GM12878 (cell line): ENCODE results near the gene RAPGEF3. TPM values are rescaled to one million over a fixed set of nuclear protein-coding genes. Genes with fewer than 3 reads are reported as not detected.

Experiments used
- ATAC-seq: fragments of 200-7000 bp; cut with Tn5 transposase; 3 replicates; pipeline ENCODE4 v1.9.1; 2020; ENCODE audit warnings: mild to moderate bottlenecking, moderate library complexity
- BruUV-seq: library from RNA; stranded (reverse); fragments of 400-500 nt; replicated peaks from 2 replicates; lab custom pipeline; 2021; lab: Mats Ljungman, UMichigan
- CTCF ChIA-PET: fragments of 300-600 bp; sonication (Branson Sonifier 250); formaldehyde crosslinking; extraction: SDS; loops from one replicate; lab custom pipeline; 2021; ENCODE audit warnings: inconsistent platforms; lab: Yijun Ruan, JAX
- POLR2A ChIA-PET: fragments of 350-600 bp; formaldehyde crosslinking; extraction: SDS; loops from one replicate; lab custom pipeline; 2021; ENCODE audit warnings: inconsistent platforms; lab: Charles Lee
- RAD21 ChIA-PET: fragments of 300-600 bp; sonication (Branson Sonifier 250); formaldehyde crosslinking; loops from one replicate; lab custom pipeline; 2023; ENCODE audit warnings: antibody characterized with exemption; ENCODE audit not compliant: unreplicated experiment; lab: Charles Lee
- SMC1A ChIA-PET: fragments of 300-600 bp; sonication (Branson Sonifier 250); formaldehyde crosslinking; loops from one replicate; lab custom pipeline; 2023; ENCODE audit not compliant: unreplicated experiment, uncharacterized antibody; lab: Charles Lee
- DNase-seq: peaks from one replicate; pipeline ENCODE4 v3.0.0-alpha.2; 2011; ENCODE audit warnings: low read depth, low spot score
- FAIRE-seq: peaks from 3 replicates; lab custom pipeline; 2011; peaks lifted over from hg19 to GRCh38; lab: Jason Lieb, UNC
- H2AFZ ChIP-seq: 2 replicates; pipeline ENCODE4 v1.6.0; 2011; ENCODE audit warnings: low read depth, low read length, control low read depth; ENCODE audit not compliant: control insufficient read depth
- H3K27ac ChIP-seq: 2 replicates; pipeline ENCODE4 v1.5.1; 2011; ENCODE audit warnings: control low read depth; ENCODE audit not compliant: control insufficient read depth, insufficient read depth
- H3K27me3 ChIP-seq, 2 experiments: replicated peaks in 1 of 2; 2 replicates each; pipeline versions ENCODE4 v1.6.0 to v1.6.1; 2011; ENCODE audit warnings: low read length in 1 of 2; ENCODE audit not compliant: control insufficient read depth in 2 of 2, insufficient read depth in 2 of 2
- H3K36me3 ChIP-seq, 2 experiments: 2 replicates each; pipeline ENCODE4 v1.5.1; 2011; ENCODE audit warnings: low read length in 1 of 2; ENCODE audit not compliant: control insufficient read depth in 2 of 2, insufficient read depth in 2 of 2
- H3K4me1 ChIP-seq: 2 replicates; pipeline ENCODE4 v1.6.1; 2011; ENCODE audit warnings: mild to moderate bottlenecking, low read length, moderate library complexity, mixed read lengths; ENCODE audit not compliant: control insufficient read depth, insufficient read depth
- H3K4me2 ChIP-seq: 2 replicates; pipeline ENCODE4 v1.6.0; 2011; ENCODE audit warnings: control low read depth; ENCODE audit not compliant: control insufficient read depth, insufficient read depth
- H3K4me3 ChIP-seq: fragments of 200-600 bp; sonication (generic); 2 replicates; pipeline ENCODE4 v1.5.1; 2016
- H3K79me2 ChIP-seq: 2 replicates; pipeline ENCODE4 v1.6.0; 2011; ENCODE audit warnings: low read length; ENCODE audit not compliant: control insufficient read depth, insufficient read depth
- H3K9ac ChIP-seq: 2 replicates; pipeline ENCODE4 v1.8.0; 2011; ENCODE audit warnings: low read length, control low read depth, mixed read lengths; ENCODE audit not compliant: control insufficient read depth, insufficient read depth
- H3K9me3 ChIP-seq: replicated peaks from 3 replicates; pipeline ENCODE4 v1.5.1; 2011; ENCODE audit warnings: mild to moderate bottlenecking, low read length; ENCODE audit not compliant: control insufficient read depth, insufficient read depth
- H4K20me1 ChIP-seq: 2 replicates; pipeline ENCODE4 v1.6.0; 2011; ENCODE audit not compliant: control insufficient read depth, insufficient read depth
- CHD2 ChIP-seq: IDR thresholded peaks from 2 replicates; pipeline ENCODE4 v1.6.1; 2011; ENCODE audit warnings: low read depth, low read length, improper control_type of control experiment, borderline replicate concordance
- EED ChIP-seq: sonication (generic); IDR thresholded peaks from 2 replicates; pipeline ENCODE4 v1.6.1; 2016; ENCODE audit warnings: antibody characterized with exemption, low read depth
- EP300 ChIP-seq, 2 experiments: fragments of 150-350 bp in 1 of 2; IDR thresholded peaks; 2 replicates each; pipeline ENCODE4 v1.6.1; 2011 to 2012; ENCODE audit warnings: low read depth in 2 of 2, low read length in 2 of 2, borderline replicate concordance in 1 of 2, improper control_type of control experiment in 1 of 2, inconsistent platforms in 1 of 2; ENCODE audit not compliant: control insufficient read depth in 1 of 2
- EZH2 ChIP-seq: IDR thresholded peaks from 2 replicates; pipeline ENCODE4 v1.6.1; 2012; ENCODE audit warnings: low read depth, mild to moderate bottlenecking, control low read depth, inconsistent platforms, low read length, borderline replicate concordance; ENCODE audit not compliant: control insufficient read depth
- GABPA ChIP-seq: IDR thresholded peaks from 2 replicates; pipeline ENCODE4 v1.6.1; 2014; ENCODE audit warnings: antibody characterized with exemption, low read depth, mild to moderate bottlenecking, inconsistent platforms
- JUNB ChIP-seq: IDR thresholded peaks from 2 replicates; pipeline ENCODE4 v1.6.1; 2016; ENCODE audit warnings: antibody characterized with exemption, mild to moderate bottlenecking
- MXI1 ChIP-seq: fragments of 150-350 bp; IDR thresholded peaks from 2 replicates; pipeline ENCODE4 v1.6.1; 2011; ENCODE audit warnings: low read depth, mild to moderate bottlenecking, inconsistent platforms, low read length, improper control_type of control experiment
- NFXL1 ChIP-seq: fragments of 450-650 bp; IDR thresholded peaks from 2 replicates; pipeline ENCODE4 v1.6.1; 2017; ENCODE audit warnings: antibody characterized with exemption, mild to moderate bottlenecking, borderline replicate concordance
- PAX8 ChIP-seq: fragments of 450-650 bp; IDR thresholded peaks from 2 replicates; pipeline ENCODE4 v1.6.1; 2017; ENCODE audit warnings: mild to moderate bottlenecking, moderate library complexity
- POU2F2 ChIP-seq: IDR thresholded peaks from 3 replicates; pipeline ENCODE4 v1.6.1; 2011; ENCODE audit warnings: low read depth, mild to moderate bottlenecking, low read length, borderline replicate concordance
- SUPT20H ChIP-seq: IDR thresholded peaks from 2 replicates; pipeline ENCODE4 v1.6.1; 2011; ENCODE audit warnings: low read depth, mild to moderate bottlenecking, low read length, moderate library complexity, borderline replicate concordance; ENCODE audit not compliant: control insufficient read depth
- YY1 ChIP-seq: IDR thresholded peaks from 2 replicates; pipeline ENCODE4 v1.6.1; 2011; ENCODE audit warnings: low read depth, mild to moderate bottlenecking, low read length
- ZNF24 ChIP-seq: fragments of 450-650 bp; IDR thresholded peaks from 2 replicates; pipeline ENCODE4 v1.6.1; 2017; ENCODE audit warnings: antibody characterized with exemption, mild to moderate bottlenecking
- WGBS: methylation state at CpG from one replicate; pipeline ENCODE4 v1.1.6; 2016; ENCODE audit warnings: low lambda C conversion rate; ENCODE audit not compliant: insufficient replicate concordance, insufficient coverage; ENCODE audit errors: missing lambda C conversion rate; 5-methylcytosine and 5-hydroxymethylcytosine counted together
- in situ Hi-C: fragments of 300-500 bp; cut with MboI; formaldehyde crosslinking; loops from 9 replicates; pipeline ENCODE4 v1.14.3; 2018; ENCODE audit warnings: mixed read lengths
- intact Hi-C: fragments of 100-400 bp; cut with micrococcal nuclease; formaldehyde crosslinking; loops from one replicate; pipeline ENCODE4 v1.14.2; 2022; ENCODE audit not compliant: unreplicated experiment
- polyA plus RNA-seq, 11 experiments: library from polyadenylated mRNA; depleted of rRNA in 4 of 11; unstranded in 6 of 11; stranded (reverse) in 5 of 11; fragments of >200 nt; fragmentation: Nextera tagmentation in 4 of 11; fragmentation: Illumina TruSeq in 1 of 11; extraction: Ambion mirVana in 4 of 11; extraction: Trizol in 1 of 11; gene quantifications; 1 replicate in 1 of 11; 2 replicates in 10 of 11; pipeline versions ENCODE4 v1.2.1 to v1.2.3, GENCODE V29; 2011 to 2016; ENCODE audit warnings: inconsistent platforms in 2 of 11, missing spikeins in 2 of 11, low read depth in 1 of 11
- total RNA-seq, 4 experiments: library from RNA; depleted of rRNA in 3 of 4; stranded (reverse); fragments of >200 nt in 3 of 4; fragmentation: Illumina TruSeq in 1 of 4; extraction: Trizol in 1 of 4; gene quantifications; 2 replicates each; pipeline versions ENCODE4 v1.2.1 to v1.2.3, GENCODE V29; 2013 to 2021
- TF ChIP-seq, protein P1 (sequence below), 3 experiments: IDR thresholded peaks in 2 of 3; conservative IDR thresholded peaks in 1 of 3; 2 replicates each; pipeline ENCODE4 v1.5.1; 2011; ENCODE audit warnings: low read depth in 3 of 3, low read length in 3 of 3, mild to moderate bottlenecking in 3 of 3, control low read depth in 2 of 3, moderate library complexity in 2 of 3, inconsistent platforms in 1 of 3, mixed read lengths in 1 of 3; ENCODE audit not compliant: control insufficient read depth in 2 of 3, insufficient read depth in 1 of 3; ENCODE audit errors: extremely low read depth in 1 of 3
- TF ChIP-seq, protein P2 (sequence below): fragments of 450-650 bp; formaldehyde crosslinking; IDR thresholded peaks from 2 replicates; pipeline ENCODE4 v1.5.0; 2022; ENCODE audit warnings: mild to moderate bottlenecking, missing genetic modification characterization
- TF ChIP-seq, protein P3 (sequence below): IDR thresholded peaks from 2 replicates; pipeline ENCODE4 v1.6.1; 2011; ENCODE audit warnings: low read depth, mild to moderate bottlenecking, low read length, moderate library complexity, borderline replicate concordance; ENCODE audit errors: extremely low read depth

RAPGEF3 gene
- total and polyA plus RNA-seq, 10 of the 15 experiments (the other 5 are each of a cell fraction or from before 2014, with no cell fraction given): 0.02 to 0.92 (median 0.31) TPM; not detected in 2

DNA sequence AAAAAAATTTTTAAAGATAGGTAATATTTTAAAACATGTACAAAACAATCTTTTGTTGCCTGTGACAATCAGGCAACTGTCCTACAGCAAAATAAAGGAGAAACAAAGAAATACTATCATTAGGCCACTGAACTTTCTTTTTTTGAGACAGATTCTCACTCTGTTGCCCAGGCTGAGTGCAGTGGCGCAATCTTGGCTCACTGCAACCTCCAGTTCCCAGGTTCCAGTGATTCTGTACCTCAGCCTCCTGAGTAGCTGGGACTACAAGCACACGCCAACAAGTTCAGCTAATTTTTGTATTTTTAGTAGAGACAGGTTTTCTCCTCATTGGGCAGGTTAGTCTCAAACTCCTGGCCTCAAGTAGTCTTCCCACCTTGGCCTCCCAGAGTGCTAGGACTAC is 69.5 kb downstream of the RAPGEF3 start (continued):
- no peak for TF ChIP-seq EED
- no peak for TF ChIP-seq GABPA
- TF ChIP-seq, protein P1, sequence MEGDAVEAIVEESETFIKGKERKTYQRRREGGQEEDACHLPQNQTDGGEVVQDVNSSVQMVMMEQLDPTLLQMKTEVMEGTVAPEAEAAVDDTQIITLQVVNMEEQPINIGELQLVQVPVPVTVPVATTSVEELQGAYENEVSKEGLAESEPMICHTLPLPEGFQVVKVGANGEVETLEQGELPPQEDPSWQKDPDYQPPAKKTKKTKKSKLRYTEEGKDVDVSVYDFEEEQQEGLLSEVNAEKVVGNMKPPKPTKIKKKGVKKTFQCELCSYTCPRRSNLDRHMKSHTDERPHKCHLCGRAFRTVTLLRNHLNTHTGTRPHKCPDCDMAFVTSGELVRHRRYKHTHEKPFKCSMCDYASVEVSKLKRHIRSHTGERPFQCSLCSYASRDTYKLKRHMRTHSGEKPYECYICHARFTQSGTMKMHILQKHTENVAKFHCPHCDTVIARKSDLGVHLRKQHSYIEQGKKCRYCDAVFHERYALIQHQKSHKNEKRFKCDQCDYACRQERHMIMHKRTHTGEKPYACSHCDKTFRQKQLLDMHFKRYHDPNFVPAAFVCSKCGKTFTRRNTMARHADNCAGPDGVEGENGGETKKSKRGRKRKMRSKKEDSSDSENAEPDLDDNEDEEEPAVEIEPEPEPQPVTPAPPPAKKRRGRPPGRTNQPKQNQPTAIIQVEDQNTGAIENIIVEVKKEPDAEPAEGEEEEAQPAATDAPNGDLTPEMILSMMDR (IDR thresholded peaks at IDR 0.05 in 2 of 3, conservative IDR thresholded peaks at IDR 0.05 in 1 of 3; ENCODE audit: control insufficient read depth in 2 of 3, extremely low read depth in 1 of 3, insufficient read depth in 1 of 3, low read depth in 3 of 3, low read length in 3 of 3): no peak
- TF ChIP-seq CHD2: no peak
- no peak for TF ChIP-seq PAX8
- TF ChIP-seq, protein P2, sequence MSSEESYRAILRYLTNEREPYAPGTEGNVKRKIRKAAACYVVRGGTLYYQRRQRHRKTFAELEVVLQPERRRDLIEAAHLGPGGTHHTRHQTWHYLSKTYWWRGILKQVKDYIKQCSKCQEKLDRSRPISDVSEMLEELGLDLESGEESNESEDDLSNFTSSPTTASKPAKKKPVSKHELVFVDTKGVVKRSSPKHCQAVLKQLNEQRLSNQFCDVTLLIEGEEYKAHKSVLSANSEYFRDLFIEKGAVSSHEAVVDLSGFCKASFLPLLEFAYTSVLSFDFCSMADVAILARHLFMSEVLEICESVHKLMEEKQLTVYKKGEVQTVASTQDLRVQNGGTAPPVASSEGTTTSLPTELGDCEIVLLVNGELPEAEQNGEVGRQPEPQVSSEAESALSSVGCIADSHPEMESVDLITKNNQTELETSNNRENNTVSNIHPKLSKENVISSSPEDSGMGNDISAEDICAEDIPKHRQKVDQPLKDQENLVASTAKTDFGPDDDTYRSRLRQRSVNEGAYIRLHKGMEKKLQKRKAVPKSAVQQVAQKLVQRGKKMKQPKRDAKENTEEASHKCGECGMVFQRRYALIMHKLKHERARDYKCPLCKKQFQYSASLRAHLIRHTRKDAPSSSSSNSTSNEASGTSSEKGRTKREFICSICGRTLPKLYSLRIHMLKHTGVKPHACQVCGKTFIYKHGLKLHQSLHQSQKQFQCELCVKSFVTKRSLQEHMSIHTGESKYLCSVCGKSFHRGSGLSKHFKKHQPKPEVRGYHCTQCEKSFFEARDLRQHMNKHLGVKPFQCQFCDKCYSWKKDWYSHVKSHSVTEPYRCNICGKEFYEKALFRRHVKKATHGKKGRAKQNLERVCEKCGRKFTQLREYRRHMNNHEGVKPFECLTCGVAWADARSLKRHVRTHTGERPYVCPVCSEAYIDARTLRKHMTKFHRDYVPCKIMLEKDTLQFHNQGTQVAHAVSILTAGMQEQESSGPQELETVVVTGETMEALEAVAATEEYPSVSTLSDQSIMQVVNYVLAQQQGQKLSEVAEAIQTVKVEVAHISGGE: no peak
- TF ChIP-seq, all 136 proteins: peak for 0

DNA sequence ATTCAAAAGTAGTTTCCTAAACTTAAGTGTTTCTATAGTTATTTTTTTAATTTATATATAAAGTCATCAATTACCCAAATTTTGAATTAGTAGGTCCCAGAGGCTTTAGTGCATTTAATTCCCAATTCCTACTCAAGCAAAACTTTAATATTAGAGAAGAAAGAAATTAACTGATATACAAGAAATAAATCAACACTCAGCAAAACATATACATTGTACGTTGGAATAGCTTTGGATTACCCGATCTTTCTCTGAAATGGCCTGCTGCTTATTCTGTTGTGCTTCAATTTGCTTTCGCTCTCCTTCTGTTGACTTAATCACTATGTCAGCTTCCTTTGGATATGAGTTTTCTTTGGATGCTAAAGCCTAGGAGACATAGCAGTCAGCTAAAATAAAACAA is 71.0 kb downstream of the RAPGEF3 start:
- no peak for ATAC-seq
- no peak for FAIRE-seq
- Histone ChIP-seq H3K79me2 (no peaks in the 10 kb centered on the region), H3K27ac (no peak overlapping the region), H3K4me1 (no peaks in the 10 kb centered on the region), H3K9me3 (no peaks in the 10 kb centered on the region), H3K36me3 (peaks cover 1 to 10% of the 10 kb centered on the region in 2 experiments), H3K27me3 (no peaks in the 10 kb centered on the region), H3K9ac (no peak overlapping the region), H3K4me2 (no peak overlapping the region), H3K4me3 (no peak overlapping the region), H4K20me1 (no peaks in the 10 kb centered on the region), H2AFZ (no peak overlapping the region)
- 79% methylated on average over 3 of the region's 3 CpGs for WGBS
- no TSS peak for BruUV-seq
- intact Hi-C loops: no loop called here
- ChIA-PET CTCF (interaction anchor here (1.1 to 5.4 kb wide), 9 partner anchors 17 to 655 kb away, joined by 3 to 65 read pairs (median 6); no protein-coding TSS in a partner anchor), RAD21 (interaction anchor here (0.6 to 1.9 kb wide), 4 partner anchors 10 to 655 kb away, joined by 3 to 16 read pairs (median 10); no protein-coding TSS in a partner anchor), POLR2A (no interaction called here), SMC1A (interaction anchor here (0.8 to 2.2 kb wide), 9 partner anchors 11 to 655 kb away, joined by 3 to 23 read pairs (median 3); no protein-coding TSS in a partner anchor)
- DNase-seq: no peak
- in situ Hi-C loops: loop anchor here (10.0 kb wide), 1 partner anchor 653 kb away; no protein-coding TSS in a partner anchor
- TF ChIP-seq MXI1 (no peak), EP300 (IDR thresholded peaks at IDR 0.05; ENCODE audit: borderline replicate concordance in 1 of 2, control insufficient read depth in 1 of 2, low read depth in 2 of 2, low read length in 2 of 2) (no peak), ZNF24 (no peak), NFXL1 (no peak), JUNB (no peak), SUPT20H (no peak), POU2F2 (no peak), EZH2 (no peak), YY1 (no peak)
- TF ChIP-seq, protein P3, sequence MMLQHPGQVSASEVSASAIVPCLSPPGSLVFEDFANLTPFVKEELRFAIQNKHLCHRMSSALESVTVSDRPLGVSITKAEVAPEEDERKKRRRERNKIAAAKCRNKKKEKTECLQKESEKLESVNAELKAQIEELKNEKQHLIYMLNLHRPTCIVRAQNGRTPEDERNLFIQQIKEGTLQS: no peak
